K562 (cell line): ENCODE measurements around the gene LRRTM2.

Experiments
- CEBPB ChIP-seq: fragments of 450-650 bp; IDR thresholded peaks from 2 replicates; pipeline ENCODE4 v1.6.1; 2016; ENCODE audit warnings: missing genetic modification characterization, missing compliant biosample characterization
- CEBPG ChIP-seq, 3 experiments: fragments of 200-800 bp in 1 of 3; sonication (Bioruptor generic) in 1 of 3; sonication (generic) in 1 of 3; formaldehyde crosslinking in 1 of 3; IDR thresholded peaks in 2 of 3; conservative IDR thresholded peaks in 1 of 3; 2 replicates each; pipeline versions ENCODE4 v1.6.1 to v1.8.0; 2016 to 2022; ENCODE audit warnings: missing compliant biosample characterization in 2 of 3, missing genetic modification characterization in 2 of 3, mild to moderate bottlenecking in 1 of 3, missing genetic modification reagents in 1 of 3
- NFYB ChIP-seq: IDR thresholded peaks from 2 replicates; pipeline ENCODE4 v1.6.1; 2011; ENCODE audit warnings: mild to moderate bottlenecking, moderate library complexity; ENCODE audit not compliant: insufficient read length; ENCODE audit errors: extremely low read depth
- SAP30 ChIP-seq: fragments of 200-600 bp; sonication (generic); IDR thresholded peaks from 2 replicates; pipeline ENCODE4 v1.6.1; 2012; ENCODE audit warnings: borderline replicate concordance, low read depth, mild to moderate bottlenecking, moderate library complexity, low read length, control low read depth, inconsistent platforms; ENCODE audit not compliant: insufficient read depth, poor library complexity, severe bottlenecking
- ZNF3 ChIP-seq: fragments of 250-450 bp; sonication (Bioruptor Pico); IDR thresholded peaks from 2 replicates; pipeline ENCODE4 v1.5.0; 2021; ENCODE audit warnings: mild to moderate bottlenecking, moderate library complexity
- TF ChIP-seq, protein P1 (sequence below), 3 experiments: IDR thresholded peaks in 2 of 3; conservative IDR thresholded peaks in 1 of 3; 2 replicates each; pipeline ENCODE4 v1.5.1; 2011 to 2012; ENCODE audit warnings: low read length in 3 of 3, mild to moderate bottlenecking in 3 of 3, control low read depth in 2 of 3, improper control_type of control experiment in 1 of 3, inconsistent platforms in 1 of 3, low read depth in 1 of 3, mixed read lengths in 1 of 3, moderate library complexity in 1 of 3; ENCODE audit not compliant: insufficient read depth in 2 of 3

DNA sequence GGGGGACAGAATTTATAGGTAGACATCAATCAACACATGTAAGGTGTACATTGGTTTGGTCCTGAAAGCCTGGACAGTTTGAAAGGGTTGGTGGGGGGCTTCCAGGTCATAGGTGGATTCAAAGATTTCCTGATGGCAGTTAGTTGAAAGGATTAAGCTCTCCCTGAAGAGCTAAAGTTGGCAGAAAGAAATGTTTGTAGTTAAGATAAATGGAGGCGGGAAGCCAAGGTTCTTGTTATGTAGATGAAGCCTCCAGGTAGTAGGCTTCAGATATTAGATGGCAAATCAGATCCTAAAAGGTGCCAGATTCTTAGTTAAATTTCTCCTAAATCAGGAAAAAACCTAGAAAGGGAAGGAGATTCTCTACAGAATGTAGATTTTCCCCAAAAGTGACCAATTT lies 9.0 kb upstream of the LRRTM2 start:
- no peak for TF ChIP-seq ZNF3 (CRISPR knock-in tag)
- no peak for TF ChIP-seq CEBPB (tag)
- TF ChIP-seq, protein P1, sequence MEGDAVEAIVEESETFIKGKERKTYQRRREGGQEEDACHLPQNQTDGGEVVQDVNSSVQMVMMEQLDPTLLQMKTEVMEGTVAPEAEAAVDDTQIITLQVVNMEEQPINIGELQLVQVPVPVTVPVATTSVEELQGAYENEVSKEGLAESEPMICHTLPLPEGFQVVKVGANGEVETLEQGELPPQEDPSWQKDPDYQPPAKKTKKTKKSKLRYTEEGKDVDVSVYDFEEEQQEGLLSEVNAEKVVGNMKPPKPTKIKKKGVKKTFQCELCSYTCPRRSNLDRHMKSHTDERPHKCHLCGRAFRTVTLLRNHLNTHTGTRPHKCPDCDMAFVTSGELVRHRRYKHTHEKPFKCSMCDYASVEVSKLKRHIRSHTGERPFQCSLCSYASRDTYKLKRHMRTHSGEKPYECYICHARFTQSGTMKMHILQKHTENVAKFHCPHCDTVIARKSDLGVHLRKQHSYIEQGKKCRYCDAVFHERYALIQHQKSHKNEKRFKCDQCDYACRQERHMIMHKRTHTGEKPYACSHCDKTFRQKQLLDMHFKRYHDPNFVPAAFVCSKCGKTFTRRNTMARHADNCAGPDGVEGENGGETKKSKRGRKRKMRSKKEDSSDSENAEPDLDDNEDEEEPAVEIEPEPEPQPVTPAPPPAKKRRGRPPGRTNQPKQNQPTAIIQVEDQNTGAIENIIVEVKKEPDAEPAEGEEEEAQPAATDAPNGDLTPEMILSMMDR (IDR thresholded peaks at IDR 0.05 in 2 of 3, conservative IDR thresholded peaks at IDR 0.05 in 1 of 3; ENCODE audit: insufficient read depth in 2 of 3, low read depth in 1 of 3, low read length in 3 of 3), result no peak
- no peak for TF ChIP-seq SAP30
- no peak for TF ChIP-seq CEBPG (CRISPR knock-in tag; IDR thresholded peaks at IDR 0.05)
- TF ChIP-seq CEBPG (tag; conservative IDR thresholded peaks at IDR 0.05 in 1 of 2, IDR thresholded peaks at IDR 0.05 in 1 of 2), result no peak
- no peak for TF ChIP-seq NFYB
